Measurements from ENCODE around the gene FLYWCH1. TPM values are rescaled to one million over a fixed set of nuclear protein-coding genes. Genes with fewer than 3 reads are reported as not detected.

FLYWCH1 gene
- total and polyA plus RNA-seq, 9 of the 15 experiments (the other 6 are each of a cell fraction or from before 2014, with no cell fraction given) = 0.18 to 33.6 (median 11.3) TPM

DNA sequence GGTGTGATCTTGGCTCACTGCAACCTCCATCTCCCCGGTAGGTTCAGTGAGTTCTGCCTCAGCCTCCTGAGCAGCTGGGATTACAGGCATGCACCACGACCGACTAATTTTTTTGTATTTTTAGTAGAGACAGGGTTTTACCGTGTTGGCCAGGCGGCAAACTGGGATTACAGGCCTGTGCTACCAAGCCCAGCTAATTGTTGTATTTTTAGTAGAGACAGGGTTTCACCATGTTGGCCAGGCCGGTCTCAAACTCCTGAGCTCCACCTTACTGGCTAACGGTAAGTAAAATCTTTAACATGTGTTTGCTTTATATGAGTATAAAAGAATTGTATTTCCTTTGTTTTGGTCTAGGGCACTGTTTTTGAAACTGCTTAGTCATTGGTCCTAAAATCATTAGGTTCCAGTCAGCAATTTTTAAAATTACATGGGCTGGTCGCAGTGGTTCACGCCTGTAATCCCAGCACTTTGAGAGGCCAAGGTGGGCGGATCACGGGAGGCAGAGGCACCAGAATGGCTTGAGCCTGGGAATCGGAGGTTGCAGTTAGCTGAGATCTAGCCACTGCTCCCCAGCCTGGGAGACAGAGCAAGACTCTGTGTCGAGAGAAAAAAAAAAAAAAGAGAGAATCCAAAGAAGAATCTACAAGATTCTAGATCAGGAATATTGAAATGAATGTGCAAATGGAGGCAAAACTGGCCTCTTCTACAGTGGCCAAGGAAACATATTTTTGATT, 3.6 kb downstream of the FLYWCH1 start (continued):
- TF ChIP-seq, protein P1, sequence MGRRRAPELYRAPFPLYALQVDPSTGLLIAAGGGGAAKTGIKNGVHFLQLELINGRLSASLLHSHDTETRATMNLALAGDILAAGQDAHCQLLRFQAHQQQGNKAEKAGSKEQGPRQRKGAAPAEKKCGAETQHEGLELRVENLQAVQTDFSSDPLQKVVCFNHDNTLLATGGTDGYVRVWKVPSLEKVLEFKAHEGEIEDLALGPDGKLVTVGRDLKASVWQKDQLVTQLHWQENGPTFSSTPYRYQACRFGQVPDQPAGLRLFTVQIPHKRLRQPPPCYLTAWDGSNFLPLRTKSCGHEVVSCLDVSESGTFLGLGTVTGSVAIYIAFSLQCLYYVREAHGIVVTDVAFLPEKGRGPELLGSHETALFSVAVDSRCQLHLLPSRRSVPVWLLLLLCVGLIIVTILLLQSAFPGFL (CRISPR knock-in tag; IDR thresholded peaks at IDR 0.05) = 0 out of 2 replicates have a peak, but pooled peaks have one; percentile 40
- TF ChIP-seq EWSR1 (IDR thresholded peaks at IDR 0.05; ENCODE audit: borderline replicate concordance, low read depth, partially characterized antibody) = no peak
- TF ChIP-seq NCOR1 (IDR thresholded peaks at IDR 0.05) = 0 out of 2 replicates have a peak, but pooled peaks have one; percentile 7
- TF ChIP-seq, protein P2, sequence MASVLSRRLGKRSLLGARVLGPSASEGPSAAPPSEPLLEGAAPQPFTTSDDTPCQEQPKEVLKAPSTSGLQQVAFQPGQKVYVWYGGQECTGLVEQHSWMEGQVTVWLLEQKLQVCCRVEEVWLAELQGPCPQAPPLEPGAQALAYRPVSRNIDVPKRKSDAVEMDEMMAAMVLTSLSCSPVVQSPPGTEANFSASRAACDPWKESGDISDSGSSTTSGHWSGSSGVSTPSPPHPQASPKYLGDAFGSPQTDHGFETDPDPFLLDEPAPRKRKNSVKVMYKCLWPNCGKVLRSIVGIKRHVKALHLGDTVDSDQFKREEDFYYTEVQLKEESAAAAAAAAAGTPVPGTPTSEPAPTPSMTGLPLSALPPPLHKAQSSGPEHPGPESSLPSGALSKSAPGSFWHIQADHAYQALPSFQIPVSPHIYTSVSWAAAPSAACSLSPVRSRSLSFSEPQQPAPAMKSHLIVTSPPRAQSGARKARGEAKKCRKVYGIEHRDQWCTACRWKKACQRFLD (CRISPR knock-in tag; IDR thresholded peaks at IDR 0.05) = 0 out of 2 replicates have a peak, but pooled peaks have one; percentile 39
- 0 out of 2 replicates have a peak, but pooled peaks have one; percentile 50 for TF ChIP-seq ZNF584 (CRISPR knock-in tag; IDR thresholded peaks at IDR 0.05; ENCODE audit: low read depth)
- TF ChIP-seq, protein P3, sequence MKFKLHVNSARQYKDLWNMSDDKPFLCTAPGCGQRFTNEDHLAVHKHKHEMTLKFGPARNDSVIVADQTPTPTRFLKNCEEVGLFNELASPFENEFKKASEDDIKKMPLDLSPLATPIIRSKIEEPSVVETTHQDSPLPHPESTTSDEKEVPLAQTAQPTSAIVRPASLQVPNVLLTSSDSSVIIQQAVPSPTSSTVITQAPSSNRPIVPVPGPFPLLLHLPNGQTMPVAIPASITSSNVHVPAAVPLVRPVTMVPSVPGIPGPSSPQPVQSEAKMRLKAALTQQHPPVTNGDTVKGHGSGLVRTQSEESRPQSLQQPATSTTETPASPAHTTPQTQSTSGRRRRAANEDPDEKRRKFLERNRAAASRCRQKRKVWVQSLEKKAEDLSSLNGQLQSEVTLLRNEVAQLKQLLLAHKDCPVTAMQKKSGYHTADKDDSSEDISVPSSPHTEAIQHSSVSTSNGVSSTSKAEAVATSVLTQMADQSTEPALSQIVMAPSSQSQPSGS (CRISPR knock-in tag; IDR thresholded peaks at IDR 0.05) = no peak
- TF ChIP-seq FOXK1 (CRISPR knock-in tag; IDR thresholded peaks at IDR 0.05; ENCODE audit: borderline replicate concordance) = no peak
- TF ChIP-seq MEF2A (IDR thresholded peaks at IDR 0.05; ENCODE audit: control insufficient read depth, low read depth, low read length) = no peak
- TF ChIP-seq RBBP5 (IDR thresholded peaks at IDR 0.05; ENCODE audit: borderline replicate concordance, insufficient read depth, low read length, poor library complexity, severe bottlenecking) = no peak
- 0 out of 2 replicates have a peak, but pooled peaks have one; percentile 14 for TF ChIP-seq CTBP1 (IDR thresholded peaks at IDR 0.05; ENCODE audit: borderline replicate concordance)
- peak; percentile 85 for TF ChIP-seq BACH1 (tag; IDR thresholded peaks at IDR 0.05)
- TF ChIP-seq RB1 (IDR thresholded peaks at IDR 0.05; ENCODE audit: low read depth) = no peak
- no peak for TF ChIP-seq SP2 (IDR thresholded peaks at IDR 0.05; ENCODE audit: extremely low read depth, low read depth, low read length, poor library complexity, severe bottlenecking)
- TF ChIP-seq, protein P4, sequence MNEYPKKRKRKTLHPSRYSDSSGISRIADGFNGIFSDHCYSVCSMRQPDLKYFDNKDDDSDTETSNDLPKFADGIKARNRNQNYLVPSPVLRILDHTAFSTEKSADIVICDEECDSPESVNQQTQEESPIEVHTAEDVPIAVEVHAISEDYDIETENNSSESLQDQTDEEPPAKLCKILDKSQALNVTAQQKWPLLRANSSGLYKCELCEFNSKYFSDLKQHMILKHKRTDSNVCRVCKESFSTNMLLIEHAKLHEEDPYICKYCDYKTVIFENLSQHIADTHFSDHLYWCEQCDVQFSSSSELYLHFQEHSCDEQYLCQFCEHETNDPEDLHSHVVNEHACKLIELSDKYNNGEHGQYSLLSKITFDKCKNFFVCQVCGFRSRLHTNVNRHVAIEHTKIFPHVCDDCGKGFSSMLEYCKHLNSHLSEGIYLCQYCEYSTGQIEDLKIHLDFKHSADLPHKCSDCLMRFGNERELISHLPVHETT (CRISPR knock-in tag; conservative IDR thresholded peaks at IDR 0.05 in 1 of 2, IDR thresholded peaks at IDR 0.05 in 1 of 2) = 0 out of 4 replicates have a peak, but pooled peaks of 1 of the 2 experiments have one; percentile 23
- no peak for TF ChIP-seq NR2C1 (IDR thresholded peaks at IDR 0.05)
- TF ChIP-seq NR2C1 (tag; IDR thresholded peaks at IDR 0.05) = 0 out of 2 replicates have a peak, but pooled peaks have one; percentile 17
- no peak for TF ChIP-seq ZNF124 (CRISPR knock-in tag; IDR thresholded peaks at IDR 0.05)
- no peak for TF ChIP-seq FIP1L1 (IDR thresholded peaks at IDR 0.05; ENCODE audit: low read depth, low read length, poor library complexity, severe bottlenecking)
- peak; percentile 89 for TF ChIP-seq NFE2 (IDR thresholded peaks at IDR 0.05; ENCODE audit: low read depth)
- TF ChIP-seq EGR1 (conservative IDR thresholded peaks at IDR 0.05) = peak; percentile 49

Measured in K562 (cell line).